ENCODE measurements around the gene SPEG.
A peak's percentile ranks its signal among the peaks of the same experiment; 100 is the strongest.
"Not testable (repeated sequence)": the region's sequence is repeated elsewhere in the genome, so short reads cannot be mapped to it uniquely, and the experiment has no call there.

Gene SPEG

DNA sequence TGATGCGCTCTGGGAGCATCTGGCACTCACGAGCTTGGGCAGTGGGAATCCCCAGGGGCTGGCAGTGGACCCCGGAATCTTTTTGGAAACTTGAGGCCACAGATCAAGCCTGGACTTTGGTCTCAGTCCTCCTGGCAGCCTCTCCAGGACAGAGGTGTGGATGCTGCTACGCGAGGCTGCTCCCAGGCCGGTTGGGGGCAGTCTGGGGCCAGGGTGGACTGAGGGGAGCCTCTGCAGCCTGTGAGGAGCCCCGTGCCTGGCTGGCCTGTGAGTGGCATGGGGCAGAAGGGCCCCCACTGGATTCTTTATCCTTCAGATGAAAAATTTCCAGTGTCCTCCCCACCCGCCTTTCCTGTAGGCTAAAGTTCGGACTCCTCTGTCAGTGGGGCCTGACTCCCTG lies 29.2 kb upstream of the SPEG start:
- DNase-seq: no peak

DNA sequence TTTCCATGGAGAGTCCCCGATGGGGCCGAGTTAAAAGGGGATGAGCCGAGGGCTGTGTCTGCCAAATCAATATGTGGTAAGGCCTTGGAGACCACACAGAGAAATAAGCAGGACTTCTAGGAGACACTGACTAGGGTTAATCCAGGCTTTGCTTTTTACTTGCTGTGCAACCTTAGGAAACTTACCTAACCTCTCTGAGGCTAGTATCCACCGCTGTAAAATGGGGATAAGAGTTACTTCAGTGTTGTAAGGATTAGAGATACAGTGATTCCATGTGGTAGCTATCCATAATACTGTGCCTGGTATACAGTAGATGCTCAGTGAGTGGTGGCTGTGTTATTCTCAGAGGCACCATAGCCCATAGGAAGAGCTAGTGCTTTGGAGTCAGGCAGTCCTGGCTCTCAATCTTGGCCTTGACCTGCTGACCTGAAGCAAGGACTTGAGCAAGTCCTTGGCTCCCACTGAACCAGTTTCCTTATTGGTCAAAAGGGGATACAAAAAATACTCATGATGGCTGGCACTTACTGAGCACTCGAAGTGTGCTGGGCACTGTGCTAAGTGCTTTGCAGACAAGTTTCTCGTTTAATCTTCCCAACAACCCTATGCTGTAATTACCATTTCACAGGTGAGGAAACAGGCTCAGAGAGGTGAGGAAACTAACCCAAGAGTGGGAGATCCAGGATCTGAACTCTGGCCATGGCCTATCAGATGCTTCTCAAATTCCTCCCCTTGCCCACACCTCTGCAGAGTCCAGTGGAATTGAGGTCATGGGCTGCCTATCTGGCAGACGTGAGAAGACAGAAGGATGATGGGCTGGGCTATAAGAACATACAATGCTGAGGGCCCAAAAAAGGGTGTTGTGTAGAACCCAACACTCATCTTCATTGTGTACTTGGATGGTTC lies 28.4 kb upstream of the SPEG start:
- no peak for DNase-seq

DNA sequence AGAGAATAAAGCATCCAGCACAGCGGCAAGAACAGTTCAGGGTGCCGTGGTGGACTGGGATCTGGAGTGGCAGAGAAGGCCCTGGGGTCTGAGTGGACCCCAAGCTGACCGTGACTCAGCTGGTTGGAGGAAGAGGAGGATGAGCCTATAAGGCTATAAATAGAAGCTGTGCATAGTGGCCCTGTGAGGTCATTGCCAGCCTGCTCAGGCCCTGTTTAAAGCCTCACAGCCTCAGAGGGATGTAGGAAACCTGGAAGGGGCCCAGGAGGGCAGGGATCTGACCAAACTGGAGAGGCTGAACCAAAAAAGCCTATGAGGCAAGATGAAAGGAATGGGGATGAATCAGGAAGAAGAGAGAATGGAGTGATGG lies 27.8 kb upstream of the SPEG start:
- DNase-seq: no peak

DNA sequence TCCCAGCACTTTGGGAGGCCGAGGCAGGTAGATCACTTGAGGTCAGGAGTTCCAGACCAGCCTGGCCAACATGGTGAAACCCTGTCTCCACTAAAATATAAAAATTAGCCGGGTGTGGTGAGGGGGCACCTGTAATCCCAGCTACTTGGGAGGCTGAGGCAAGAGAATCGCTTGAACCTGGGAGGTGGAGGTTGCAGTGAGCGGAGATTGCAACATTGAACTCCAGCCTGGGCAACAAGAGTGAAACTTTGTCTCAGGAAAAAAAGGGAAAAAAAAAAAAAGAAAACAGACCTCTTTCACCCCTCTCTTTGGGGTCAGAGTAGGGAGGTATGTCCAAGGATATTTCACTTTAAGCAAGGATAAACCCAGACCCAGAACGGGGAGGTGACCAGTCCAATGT lies 27.3 kb upstream of the SPEG start:
- not testable (repeated sequence) for DNase-seq

DNA sequence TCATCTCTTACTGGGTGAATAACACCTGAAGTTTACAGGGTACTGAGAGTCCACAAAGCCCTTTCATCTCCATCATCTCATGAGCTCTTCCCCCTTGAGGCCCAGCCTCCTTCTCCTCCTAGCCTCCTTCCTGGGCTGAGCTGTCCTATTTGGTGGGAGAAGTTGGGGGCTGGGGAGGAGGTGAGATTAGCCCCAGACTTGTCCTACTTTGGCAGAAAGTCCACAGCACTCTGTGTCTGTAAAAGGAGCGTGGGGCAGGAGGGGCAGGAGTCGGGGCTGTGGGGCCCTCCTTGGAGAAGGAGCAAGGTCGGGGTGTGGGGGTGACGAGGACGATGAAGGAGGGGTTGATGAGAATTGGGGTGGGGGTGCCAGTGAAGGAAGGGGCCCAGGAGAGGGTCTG lies 26.4 kb upstream of the SPEG start:
- DNase-seq: no peak

DNA sequence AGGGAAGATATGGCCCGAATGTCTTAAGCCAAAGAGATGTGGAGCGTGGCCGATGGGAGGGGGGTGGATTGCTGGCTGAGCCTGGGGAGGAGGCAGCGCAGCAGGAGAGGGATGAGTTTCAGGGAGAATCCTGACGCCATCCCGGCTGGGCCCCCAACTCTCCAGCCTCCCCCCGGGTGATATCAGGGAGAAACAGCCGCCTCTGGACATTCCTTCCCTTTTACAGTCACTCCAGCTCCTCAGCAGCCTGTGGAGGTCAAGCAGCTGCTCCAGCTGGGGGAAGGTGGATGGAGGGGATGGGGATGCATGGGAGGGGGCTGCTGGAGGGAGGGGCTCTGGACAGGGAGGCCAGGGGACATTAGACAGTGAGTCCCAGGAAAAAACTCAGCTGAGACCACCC lies 26.0 kb upstream of the SPEG start:
- no peak for DNase-seq

DNA sequence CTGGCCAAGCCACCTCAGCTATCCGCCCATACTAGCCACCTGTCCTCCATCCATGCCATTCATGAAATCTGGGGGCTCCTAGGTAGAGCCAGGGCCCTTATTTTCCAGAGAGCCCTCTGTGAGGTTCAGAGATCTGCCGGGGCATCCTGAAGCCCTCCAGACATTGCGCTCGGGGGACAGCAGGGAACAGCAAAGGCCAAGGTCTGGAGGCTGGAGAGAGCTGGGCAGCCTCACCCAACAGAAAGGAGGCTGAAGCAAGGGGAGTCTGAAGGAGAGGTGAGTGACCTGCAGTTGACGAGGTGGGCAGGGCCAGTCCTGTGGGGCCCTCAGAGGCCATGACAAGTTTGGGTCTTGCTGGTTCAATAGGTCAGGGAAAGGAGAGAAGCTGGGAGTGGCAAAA lies 25.0 kb upstream of the SPEG start:
- no peak for DNase-seq

DNA sequence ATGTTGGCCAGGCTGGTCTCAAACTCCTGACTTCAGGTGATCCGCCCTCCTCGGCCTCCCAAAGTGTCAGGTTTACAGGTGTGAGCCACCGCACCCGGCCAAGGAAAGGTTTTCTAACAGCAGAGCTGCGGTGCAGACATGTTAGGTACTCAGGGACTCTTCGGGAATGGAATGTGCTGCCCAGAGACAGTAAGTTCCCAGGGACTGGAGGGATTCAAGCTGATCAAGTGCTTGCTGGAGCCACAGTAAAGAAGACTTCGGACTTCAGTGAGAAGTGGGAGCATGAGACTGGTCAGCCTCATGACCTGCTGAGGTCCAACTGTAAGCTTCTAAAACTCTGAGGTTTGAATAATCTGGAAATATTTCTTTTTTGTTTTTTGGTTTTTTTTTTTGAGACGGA lies 24.3 kb upstream of the SPEG start:
- no peak for DNase-seq

DNA sequence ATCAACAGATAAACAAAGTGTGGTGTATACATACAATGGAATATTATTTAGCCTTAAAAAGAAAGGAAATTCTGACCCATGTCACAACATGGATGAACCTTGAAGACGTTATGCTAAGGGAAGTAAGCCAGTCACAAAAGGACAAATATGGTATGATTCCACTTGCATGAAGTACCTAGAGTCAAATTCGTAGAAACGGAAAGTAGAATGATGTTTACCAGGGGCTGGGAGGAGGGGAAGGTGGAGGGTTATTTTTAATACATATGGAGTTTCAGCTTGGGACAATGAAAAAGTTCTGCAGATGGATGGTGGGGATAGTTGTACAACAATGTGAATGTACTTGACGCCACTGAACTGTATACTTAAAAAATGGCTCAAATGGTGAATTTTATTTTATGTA lies 19.8 kb upstream of the SPEG start:
- no peak for DNase-seq

DNA sequence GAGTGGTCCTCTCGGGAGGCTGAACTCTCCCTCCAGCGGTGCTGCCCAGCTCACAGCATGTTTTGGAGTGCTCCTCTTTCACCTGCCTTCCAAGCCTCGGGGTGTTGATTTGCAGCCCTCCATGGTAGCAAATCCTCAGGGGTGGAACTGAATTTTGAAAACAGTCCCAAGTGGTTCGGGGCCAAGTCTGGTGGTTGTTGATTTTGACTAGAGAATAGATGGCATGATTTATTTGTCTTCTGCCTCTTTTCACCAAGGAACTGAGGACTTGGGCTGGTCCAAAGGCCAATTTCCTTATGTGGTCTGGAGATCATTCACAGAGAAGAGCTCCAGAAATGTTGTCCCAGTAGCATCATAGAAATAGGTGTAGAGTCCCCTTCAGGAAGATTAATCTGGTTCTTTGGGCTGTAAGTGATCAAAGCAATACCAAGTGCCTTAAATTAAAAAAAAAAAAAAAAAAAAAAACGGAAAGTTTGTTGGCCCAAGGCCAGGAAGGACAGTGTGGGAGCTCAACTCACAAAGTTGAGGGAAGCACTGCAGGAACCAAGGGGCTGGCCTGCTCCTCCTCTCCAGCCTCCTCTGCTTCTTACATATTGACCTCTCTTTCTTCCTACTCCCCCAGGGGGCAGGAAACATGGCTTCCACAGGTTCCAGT lies 18.9 kb upstream of the SPEG start:
- DNase-seq: no peak

DNA sequence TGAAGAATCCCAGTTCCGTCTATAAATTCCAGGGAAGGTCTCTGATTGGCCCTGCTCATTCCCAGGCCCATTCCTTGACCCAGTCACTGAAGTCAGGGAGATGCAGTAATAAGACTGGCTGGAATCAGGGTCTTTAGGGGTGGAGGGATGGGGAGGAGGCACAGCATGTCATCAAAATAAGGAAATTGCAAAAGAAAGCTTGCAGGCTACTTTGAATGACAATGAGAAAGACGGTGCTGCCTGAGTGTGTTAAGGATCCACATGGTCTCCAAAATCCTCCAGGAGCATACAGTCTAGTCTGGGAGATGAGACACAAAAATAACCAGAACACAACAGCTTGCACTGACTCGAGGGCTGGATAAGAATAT lies 18.4 kb upstream of the SPEG start:
- no peak for DNase-seq

DNA sequence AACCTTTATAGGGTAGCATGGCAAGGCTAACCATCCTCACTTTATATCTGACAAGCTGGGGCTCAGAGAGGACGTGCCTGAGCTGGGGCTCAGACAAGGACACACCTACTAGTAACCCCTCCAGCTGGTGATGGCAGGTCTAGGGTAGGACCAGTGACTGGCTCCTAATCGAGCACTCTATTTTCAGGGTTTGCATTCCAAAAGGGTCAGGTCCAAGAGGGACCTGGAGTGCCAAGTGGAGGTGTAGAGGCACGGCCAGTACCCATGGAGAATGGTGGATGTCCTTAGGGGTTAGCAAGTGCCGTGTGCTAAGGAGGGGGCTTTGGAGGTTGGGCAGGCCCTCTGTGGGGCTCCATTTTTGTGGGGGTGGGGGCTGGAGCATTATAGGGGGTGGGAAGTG lies 17.7 kb upstream of the SPEG start:
- DNase-seq: no peak

DNA sequence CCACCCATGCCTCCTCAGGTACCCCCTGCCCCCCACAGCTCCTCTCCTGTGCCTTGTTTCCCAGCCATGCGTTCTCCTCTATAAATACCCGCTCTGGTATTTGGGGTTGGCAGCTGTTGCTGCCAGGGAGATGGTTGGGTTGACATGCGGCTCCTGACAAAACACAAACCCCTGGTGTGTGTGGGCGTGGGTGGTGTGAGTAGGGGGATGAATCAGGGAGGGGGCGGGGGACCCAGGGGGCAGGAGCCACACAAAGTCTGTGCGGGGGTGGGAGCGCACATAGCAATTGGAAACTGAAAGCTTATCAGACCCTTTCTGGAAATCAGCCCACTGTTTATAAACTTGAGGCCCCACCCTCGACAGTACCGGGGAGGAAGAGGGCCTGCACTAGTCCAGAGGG lies 17.3 kb upstream of the SPEG start:
- no peak for DNase-seq

DNA sequence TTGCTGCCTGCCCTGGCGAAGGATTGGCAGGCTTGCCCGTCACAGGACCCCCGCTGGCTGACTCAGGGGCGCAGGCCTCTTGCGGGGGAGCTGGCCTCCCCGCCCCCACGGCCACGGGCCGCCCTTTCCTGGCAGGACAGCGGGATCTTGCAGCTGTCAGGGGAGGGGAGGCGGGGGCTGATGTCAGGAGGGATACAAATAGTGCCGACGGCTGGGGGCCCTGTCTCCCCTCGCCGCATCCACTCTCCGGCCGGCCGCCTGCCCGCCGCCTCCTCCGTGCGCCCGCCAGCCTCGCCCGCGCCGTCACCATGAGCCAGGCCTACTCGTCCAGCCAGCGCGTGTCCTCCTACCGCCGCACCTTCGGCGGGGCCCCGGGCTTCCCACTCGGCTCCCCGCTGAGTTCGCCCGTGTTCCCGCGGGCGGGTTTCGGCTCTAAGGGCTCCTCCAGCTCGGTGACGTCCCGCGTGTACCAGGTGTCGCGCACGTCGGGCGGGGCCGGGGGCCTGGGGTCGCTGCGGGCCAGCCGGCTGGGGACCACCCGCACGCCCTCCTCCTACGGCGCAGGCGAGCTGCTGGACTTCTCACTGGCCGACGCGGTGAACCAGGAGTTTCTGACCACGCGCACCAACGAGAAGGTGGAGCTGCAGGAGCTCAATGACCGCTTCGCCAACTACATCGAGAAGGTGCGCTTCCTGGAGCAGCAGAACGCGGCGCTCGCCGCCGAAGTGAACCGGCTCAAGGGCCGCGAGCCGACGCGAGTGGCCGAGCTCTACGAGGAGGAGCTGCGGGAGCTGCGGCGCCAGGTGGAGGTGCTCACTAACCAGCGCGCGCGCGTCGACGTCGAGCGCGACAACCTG lies 16.3 kb upstream of the SPEG start, which contains the start of gene DES:
Gene DES (plus strand): TSS at position 223 of the 857 bp plus-strand sequence. CDS start 86 bp downstream, at position 309.
- DNase-seq: peak; percentile 69

DNA sequence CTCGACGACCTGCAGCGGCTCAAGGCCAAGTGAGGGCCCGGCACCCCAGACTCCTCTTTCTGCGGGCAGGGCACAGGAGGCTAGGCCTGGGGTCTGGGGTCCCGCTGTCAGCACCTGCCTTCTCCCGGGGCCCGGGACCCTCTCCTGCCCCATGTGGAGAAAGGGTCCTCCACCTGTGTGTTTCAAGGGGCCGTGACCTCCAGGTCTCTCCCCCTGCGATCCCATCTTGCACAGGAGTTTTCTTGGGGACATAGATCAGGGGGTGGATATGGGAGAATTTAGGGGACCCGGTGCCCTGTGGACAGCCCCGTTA lies 15.7 kb upstream of the SPEG start:
- no peak for DNase-seq

DNA sequence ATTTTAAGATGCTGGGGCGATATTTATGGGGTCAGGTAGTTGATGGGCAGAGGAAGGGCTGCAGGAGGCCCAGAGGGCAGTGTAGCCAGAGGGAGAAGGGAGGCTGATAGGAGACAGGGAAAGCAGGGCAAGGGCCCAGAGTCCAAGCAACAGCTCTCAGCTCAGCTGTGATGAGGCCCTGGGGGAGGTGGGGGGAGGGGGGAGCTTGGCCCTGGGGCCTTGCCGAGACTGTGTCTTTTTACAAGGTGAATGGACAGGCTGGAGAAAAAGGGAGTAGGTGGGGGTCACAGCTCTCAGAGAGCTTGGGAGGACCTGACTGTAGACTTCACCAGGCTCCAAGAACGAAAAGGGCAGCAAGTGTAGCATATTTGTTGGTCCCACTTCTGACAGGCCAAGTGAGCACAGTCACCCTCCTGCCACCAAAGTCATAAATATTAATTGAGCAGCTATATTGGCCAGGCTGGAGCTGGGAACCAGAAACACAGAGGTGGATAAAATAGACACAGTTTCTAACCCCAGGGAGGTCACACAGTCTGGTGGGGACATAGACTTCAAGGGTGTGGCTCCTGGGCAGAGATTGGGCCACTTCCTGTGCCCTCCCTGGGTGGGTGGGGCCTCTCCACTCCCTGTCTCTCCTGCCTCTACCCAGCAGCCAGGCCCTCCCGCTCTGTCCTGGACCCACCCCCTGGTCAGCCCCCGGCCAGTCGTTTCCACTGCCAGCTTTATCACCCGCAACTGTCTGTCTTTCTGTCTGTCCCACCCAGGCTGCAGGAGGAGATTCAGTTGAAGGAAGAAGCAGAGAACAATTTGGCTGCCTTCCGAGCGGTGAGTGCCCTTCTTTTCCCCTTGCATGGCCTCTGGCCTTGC lies 15.1 kb upstream of the SPEG start:
- no peak for DNase-seq

DNA sequence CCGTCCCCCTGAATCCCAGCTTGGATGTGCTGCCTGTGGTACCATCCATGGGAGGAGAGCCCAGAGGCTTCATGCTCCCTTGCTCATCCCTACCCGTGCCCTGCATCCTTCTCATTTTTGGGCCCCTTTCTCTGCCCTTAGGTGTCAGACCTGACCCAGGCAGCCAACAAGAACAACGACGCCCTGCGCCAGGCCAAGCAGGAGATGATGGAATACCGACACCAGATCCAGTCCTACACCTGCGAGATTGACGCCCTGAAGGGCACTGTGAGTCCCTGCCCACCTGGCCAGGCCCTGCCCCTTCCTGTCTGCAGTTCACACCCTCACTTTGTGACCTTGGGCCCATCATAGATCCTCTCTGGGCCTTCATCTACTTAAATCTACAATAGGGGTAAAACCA lies 14.0 kb upstream of the SPEG start:
- no peak for DNase-seq

DNA sequence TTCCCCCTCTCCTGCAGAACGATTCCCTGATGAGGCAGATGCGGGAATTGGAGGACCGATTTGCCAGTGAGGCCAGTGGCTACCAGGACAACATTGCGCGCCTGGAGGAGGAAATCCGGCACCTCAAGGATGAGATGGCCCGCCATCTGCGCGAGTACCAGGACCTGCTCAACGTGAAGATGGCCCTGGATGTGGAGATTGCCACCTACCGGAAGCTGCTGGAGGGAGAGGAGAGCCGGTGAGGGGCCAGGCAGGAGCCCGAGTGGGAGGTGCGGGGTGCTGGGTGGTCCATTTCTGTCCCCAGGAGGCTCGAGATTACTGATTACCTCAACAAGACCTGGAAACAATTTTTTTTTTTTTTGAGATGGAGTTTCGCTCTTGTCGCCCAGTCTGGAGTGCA lies 13.3 kb upstream of the SPEG start:
- no peak for DNase-seq

DNA sequence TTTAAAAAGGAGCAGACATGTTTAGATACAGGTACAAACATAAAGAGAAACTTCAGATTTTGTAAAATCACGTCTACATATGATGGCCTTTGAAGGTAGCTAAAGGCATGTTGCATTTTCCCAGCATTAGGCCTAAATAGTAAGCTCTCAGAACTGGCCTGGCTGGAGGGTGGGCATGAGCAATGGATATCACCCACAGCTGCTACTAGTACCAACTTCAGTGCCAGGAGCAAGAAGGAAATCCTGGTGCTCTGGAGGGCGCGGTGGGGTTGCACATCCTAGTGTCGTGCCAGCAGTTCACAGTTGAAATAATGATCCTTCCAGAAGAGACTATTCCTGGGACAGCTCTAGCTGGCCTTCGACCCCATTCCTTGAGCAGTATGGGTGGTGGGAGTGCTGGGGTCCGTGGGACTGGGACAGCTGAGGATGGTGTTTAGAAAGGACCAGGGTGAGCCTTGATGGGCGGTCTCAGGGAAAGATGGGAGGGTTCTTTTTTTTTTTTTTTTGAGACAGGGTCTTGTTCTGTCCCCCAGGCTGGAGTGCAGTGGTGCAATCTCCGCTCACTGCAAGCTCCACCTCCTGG lies 11.6 kb upstream of the SPEG start:
- no peak for DNase-seq

DNA sequence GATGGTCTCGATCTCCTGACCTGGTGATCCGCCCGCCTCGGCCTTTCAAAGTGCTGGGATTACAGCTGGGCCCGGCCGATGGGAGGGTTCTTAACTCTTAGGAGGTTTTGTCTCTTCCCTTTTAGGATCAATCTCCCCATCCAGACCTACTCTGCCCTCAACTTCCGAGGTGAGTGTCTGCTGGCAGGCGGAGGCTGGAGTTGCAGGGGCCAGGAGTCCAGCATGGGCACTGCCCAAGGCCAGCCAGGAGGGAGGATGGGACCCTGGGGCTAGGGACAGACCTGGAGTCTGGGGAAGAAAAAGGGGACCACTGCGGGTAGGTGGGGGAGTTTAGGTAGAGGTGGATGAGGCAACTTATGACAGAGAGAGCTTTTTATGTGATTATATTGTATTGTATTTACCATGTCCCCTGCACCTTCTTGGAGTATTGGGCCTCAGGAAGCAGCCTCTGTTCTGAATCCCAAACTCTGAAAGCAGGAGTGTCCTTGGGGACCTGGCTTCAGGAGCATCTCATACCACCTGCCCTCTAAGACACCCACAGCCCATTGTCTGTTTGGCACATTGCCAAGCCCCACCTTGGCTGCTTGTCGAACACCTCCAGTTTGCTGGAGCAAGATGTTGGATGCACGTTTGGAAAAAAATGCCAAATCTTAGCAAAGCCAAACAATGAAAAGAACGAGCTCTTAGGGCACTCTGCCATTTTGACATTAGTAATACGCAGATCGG lies 10.8 kb upstream of the SPEG start:
- DNase-seq: no peak

DNA sequence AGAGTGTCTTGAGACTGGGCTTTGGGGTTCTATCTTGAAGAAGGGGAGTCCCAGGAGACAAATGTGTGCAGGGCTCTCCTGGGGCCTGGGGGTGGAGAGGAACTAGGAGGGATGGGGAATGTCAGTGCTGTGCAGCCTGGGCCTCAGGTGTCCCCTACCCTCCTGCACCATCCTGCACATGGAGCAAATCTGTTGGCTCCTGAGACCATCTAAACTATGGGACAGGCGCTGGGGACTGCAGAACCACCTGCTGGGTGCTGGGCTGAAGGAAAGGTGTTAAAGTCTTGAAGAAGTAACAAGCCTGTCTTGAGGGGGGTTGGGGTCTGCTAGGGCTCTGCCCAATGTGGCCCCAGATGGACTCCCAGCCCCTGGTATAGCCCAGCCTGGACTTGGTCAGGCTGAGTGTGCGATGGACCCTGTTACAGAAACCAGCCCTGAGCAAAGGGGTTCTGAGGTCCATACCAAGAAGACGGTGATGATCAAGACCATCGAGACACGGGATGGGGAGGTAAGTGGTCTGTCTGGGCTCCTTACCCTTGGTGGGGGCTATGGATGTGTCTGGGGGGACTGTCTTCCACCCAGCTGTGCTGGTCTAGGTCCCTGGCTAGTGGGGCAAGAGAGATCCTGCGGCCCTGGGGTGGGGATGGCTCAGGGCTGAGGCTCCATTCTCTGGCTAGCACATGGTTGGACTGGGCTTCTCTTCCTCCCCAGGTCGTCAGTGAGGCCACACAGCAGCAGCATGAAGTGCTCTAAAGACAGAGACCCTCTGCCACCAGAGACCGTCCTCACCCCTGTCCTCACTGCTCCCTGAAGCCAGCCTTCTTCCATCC lies 9.2 kb upstream of the SPEG start:
- no peak for DNase-seq

Measured in eye (tissue), 1 donor.